ENCODE results near the gene ADGRG3. TPM values are rescaled to one million over a fixed set of nuclear protein-coding genes. Genes with fewer than 3 reads are reported as not detected.

ADGRG3 gene
- total RNA-seq, 1 experiment from 2014 or later: not detected

- TF ChIP-seq, protein P1, sequence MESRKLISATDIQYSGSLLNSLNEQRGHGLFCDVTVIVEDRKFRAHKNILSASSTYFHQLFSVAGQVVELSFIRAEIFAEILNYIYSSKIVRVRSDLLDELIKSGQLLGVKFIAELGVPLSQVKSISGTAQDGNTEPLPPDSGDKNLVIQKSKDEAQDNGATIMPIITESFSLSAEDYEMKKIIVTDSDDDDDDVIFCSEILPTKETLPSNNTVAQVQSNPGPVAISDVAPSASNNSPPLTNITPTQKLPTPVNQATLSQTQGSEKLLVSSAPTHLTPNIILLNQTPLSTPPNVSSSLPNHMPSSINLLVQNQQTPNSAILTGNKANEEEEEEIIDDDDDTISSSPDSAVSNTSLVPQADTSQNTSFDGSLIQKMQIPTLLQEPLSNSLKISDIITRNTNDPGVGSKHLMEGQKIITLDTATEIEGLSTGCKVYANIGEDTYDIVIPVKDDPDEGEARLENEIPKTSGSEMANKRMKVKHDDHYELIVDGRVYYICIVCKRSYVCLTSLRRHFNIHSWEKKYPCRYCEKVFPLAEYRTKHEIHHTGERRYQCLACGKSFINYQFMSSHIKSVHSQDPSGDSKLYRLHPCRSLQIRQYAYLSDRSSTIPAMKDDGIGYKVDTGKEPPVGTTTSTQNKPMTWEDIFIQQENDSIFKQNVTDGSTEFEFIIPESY (IDR thresholded peaks at IDR 0.05; ENCODE audit: extremely low read depth, insufficient replicate concordance, low read length): no peak
- no peak for TF ChIP-seq EZH2 (IDR thresholded peaks at IDR 0.05)
- TF ChIP-seq POLR2AphosphoS5 (IDR thresholded peaks at IDR 0.05; ENCODE audit: low read depth, low read length): no peak
- no peak for TF ChIP-seq CEBPB (IDR thresholded peaks at IDR 0.05; ENCODE audit: low read depth)
- TF ChIP-seq EZH2phosphoT487 (IDR thresholded peaks at IDR 0.05; ENCODE audit: borderline replicate concordance): no peak
Measured at GRCh38 chr16:57699481-57699880, 31.4 kb downstream of the ADGRG3 start (continued).

GRCh38 chr16:57699899-57700298, 31.8 kb downstream of the ADGRG3 start:
- ATAC-seq (no peak), DNase-seq (ENCODE audit: low read depth, low spot score) (no peak)
- Histone ChIP-seq H3K27ac (ENCODE audit: low read depth, low read length) (no peak overlapping the region), H3K4me2 (ENCODE audit: low read length) (no peak overlapping the region), H2AFZ (ENCODE audit: low read depth, low read length, poor library complexity, severe bottlenecking) (no peak overlapping the region), H3K9me3 (ENCODE audit: control insufficient read depth in 1 of 2, insufficient read depth in 1 of 2, low read depth in 1 of 2, low read length in 2 of 2) (no peaks in the 10 kb centered on the region), H3K36me3 (ENCODE audit: control insufficient read depth in 1 of 2, insufficient read depth in 2 of 2, low read length in 2 of 2) (no peaks in the 10 kb centered on the region), H3K4me1 (ENCODE audit: control insufficient read depth in 1 of 2, insufficient read depth in 2 of 2, low read length in 2 of 2) (peaks cover 0 to under 1% of the 10 kb centered on the region in 2 experiments; a peak in 1 of 4 replicates), H3K4me3 (replicated peaks in 1 of 2; ENCODE audit: low read depth in 1 of 2, low read length in 2 of 2) (no peak overlapping the region), H3K9me2 (ENCODE audit: insufficient read depth) (no peaks in the 10 kb centered on the region), H3K79me2 (ENCODE audit: insufficient read depth, low read length) (no peaks in the 10 kb centered on the region), H3K27me3 (ENCODE audit: insufficient read depth, low read length) (no peaks in the 10 kb centered on the region), H3K9ac (ENCODE audit: low read length) (no peak overlapping the region), H4K20me1 (ENCODE audit: insufficient read depth) (no peaks in the 10 kb centered on the region)
- RAD21 ChIA-PET (ENCODE audit: low non-redundant PET in 1 of 2, low total read pairs in 2 of 2, uncharacterized antibody in 2 of 2, unreplicated experiment in 2 of 2): no interaction called here
- intact Hi-C loops (cut with micrococcal nuclease): no loop called here
- CTCF ChIA-PET: no interaction called here
- TF ChIP-seq CTCF (IDR thresholded peaks at IDR 0.05 in 2 of 3, conservative IDR thresholded peaks at IDR 0.05 in 1 of 3; ENCODE audit: borderline replicate concordance in 1 of 3, insufficient read depth in 1 of 3, low read depth in 2 of 3, low read length in 2 of 3) (no peak), POLR2AphosphoS5 (IDR thresholded peaks at IDR 0.05; ENCODE audit: low read depth, low read length) (no peak), TCF7L2 (IDR thresholded peaks at IDR 0.05; ENCODE audit: borderline replicate concordance, extremely low read depth, insufficient read depth, insufficient read length) (no peak), SP1 (IDR thresholded peaks at IDR 0.05; ENCODE audit: low read depth) (no peak), YY1 (IDR thresholded peaks at IDR 0.05; ENCODE audit: extremely low read depth, insufficient replicate concordance, low read depth, low read length) (no peak)
- POLR2A ChIA-PET: no interaction called here
- no TSS peak for BruUV-seq (replicated peaks)

Measured in HCT116 (cell line).